HG03196 (cell line): Measurements from ENCODE around the gene STEAP1B.

Experiments used
- ATAC-seq: cut with Tn5 transposase; IDR thresholded peaks from one replicate; pipeline ENCODE4 v1.9.1; 2021; ENCODE audit not compliant: unreplicated experiment

The STEAP1B gene

DNA sequence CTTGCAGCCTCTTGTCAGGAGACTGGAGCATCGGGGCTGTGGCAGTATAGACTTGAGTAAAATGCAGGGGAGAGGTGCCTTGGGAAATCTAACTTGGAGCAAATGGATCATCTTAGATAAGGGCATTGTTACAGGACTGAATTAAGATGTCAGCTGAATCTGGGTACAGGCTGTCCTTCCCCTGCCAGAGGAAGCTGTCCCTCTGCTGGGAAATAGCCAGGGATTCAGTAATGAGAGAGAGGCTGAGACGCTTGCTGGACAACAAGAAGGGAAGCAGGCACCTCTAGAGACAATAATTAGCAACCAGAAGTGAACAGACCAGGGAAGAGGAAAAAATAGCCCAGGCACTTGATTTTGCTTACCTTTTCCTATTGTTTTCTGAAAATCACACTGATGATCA, 122.3 kb downstream of the STEAP1B start:
- no peak for ATAC-seq

- ATAC-seq, result no peak
Observed at GRCh38 chr7:22375359-22376048, 124.5 kb downstream of the STEAP1B start.

- no peak for ATAC-seq
Observed at GRCh38 chr7:22373911-22374310, 126.1 kb downstream of the STEAP1B start.

- ATAC-seq, result no peak
Observed at GRCh38 chr7:22373388-22373787, 126.6 kb downstream of the STEAP1B start.

- no peak for ATAC-seq
Observed at GRCh38 chr7:22372863-22373262, 127.1 kb downstream of the STEAP1B start.

GRCh38 chr7:22371878-22372277, 128.1 kb downstream of the STEAP1B start:
- ATAC-seq, result no peak
